Fibroblast of lung (primary cell): ENCODE data around the gene RAB40B.

Experiments used
- EZH2 ChIP-seq: IDR thresholded peaks from 2 replicates; pipeline ENCODE4 v1.5.1; 2012; ENCODE audit warnings: low read length, control low read depth, mild to moderate bottlenecking; ENCODE audit errors: missing control alignments
- TF ChIP-seq, protein P1 (sequence below), 2 donors: IDR thresholded peaks in 1 of 2; conservative IDR thresholded peaks in 1 of 2; 1 replicate in 1 of 2; 2 replicates in 1 of 2; pipeline ENCODE4 v1.5.1; 2011 to 2012; ENCODE audit warnings: low read length in 2 of 2, control low read depth in 1 of 2, inconsistent platforms in 1 of 2, low read depth in 1 of 2, mild to moderate bottlenecking in 1 of 2

GRCh38 chr17:82656266-82656665 lies 42.2 kb downstream of the RAB40B start:
- no peak for TF ChIP-seq EZH2
- TF ChIP-seq, protein P1, sequence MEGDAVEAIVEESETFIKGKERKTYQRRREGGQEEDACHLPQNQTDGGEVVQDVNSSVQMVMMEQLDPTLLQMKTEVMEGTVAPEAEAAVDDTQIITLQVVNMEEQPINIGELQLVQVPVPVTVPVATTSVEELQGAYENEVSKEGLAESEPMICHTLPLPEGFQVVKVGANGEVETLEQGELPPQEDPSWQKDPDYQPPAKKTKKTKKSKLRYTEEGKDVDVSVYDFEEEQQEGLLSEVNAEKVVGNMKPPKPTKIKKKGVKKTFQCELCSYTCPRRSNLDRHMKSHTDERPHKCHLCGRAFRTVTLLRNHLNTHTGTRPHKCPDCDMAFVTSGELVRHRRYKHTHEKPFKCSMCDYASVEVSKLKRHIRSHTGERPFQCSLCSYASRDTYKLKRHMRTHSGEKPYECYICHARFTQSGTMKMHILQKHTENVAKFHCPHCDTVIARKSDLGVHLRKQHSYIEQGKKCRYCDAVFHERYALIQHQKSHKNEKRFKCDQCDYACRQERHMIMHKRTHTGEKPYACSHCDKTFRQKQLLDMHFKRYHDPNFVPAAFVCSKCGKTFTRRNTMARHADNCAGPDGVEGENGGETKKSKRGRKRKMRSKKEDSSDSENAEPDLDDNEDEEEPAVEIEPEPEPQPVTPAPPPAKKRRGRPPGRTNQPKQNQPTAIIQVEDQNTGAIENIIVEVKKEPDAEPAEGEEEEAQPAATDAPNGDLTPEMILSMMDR (conservative IDR thresholded peaks at IDR 0.05 in 1 of 2, IDR thresholded peaks at IDR 0.05 in 1 of 2; ENCODE audit: low read depth in 1 of 2, low read length in 2 of 2), result no peak
